K562 (cell line): ENCODE measurements around the gene ICAM1. TPM values are rescaled to one million over a fixed set of nuclear protein-coding genes. Genes with fewer than 3 reads are reported as not detected.

Source experiments
- ATAC-seq: fragments of 200-7000 bp; cut with Tn5 transposase; 3 replicates; pipeline ENCODE4 v1.9.1; 2020; ENCODE audit warnings: moderate library complexity
- BruUV-seq: library from RNA; stranded (reverse); fragments of 400-500 nt; replicated peaks from 2 replicates; lab custom pipeline; 2021; lab: Mats Ljungman, UMichigan
- CTCF ChIA-PET: fragments of 300-600 bp; formaldehyde crosslinking; extraction: SDS; loops from one replicate; lab custom pipeline; 2021; ENCODE audit warnings: low intra/inter-chr PET ratio; lab: Yijun Ruan, JAX
- POLR2A ChIA-PET: fragments of 300-600, 350-650 bp; sonication (Branson Sonifier 250); formaldehyde crosslinking; extraction: SDS; loops from one replicate; lab custom pipeline; 2021; ENCODE audit warnings: antibody characterized with exemption, inconsistent platforms; lab: Yijun Ruan, JAX
- DNase-seq, 4 experiments: peaks; one replicate each; pipeline versions ENCODE4 v3.0.0 to v3.0.0-alpha.2; 2011 to 2018; ENCODE audit warnings: low spot score in 3 of 4, mixed read lengths in 3 of 4; ENCODE audit errors: extremely low read depth in 1 of 4
- FAIRE-seq: peaks from 2 replicates; lab custom pipeline; 2011; peaks lifted over from hg19 to GRCh38; lab: Jason Lieb, UNC
- H2AFZ ChIP-seq: 2 replicates; pipeline ENCODE4 v1.6.0; 2011; ENCODE audit warnings: low read depth, low read length, control low read depth, inconsistent platforms
- H3K27ac ChIP-seq: fragments of 200-600 bp; 3 replicates; pipeline ENCODE4 v1.8.0; 2011; ENCODE audit warnings: low read depth, mild to moderate bottlenecking, control low read depth, inconsistent platforms, low read length, moderate library complexity, mixed read lengths; ENCODE audit errors: extremely low read depth
- H3K27me3 ChIP-seq, 2 experiments: fragments of 300-600 bp in 1 of 2; 2 replicates in 1 of 2; 3 replicates in 1 of 2; pipeline versions ENCODE4 v1.6.0 to v1.8.0; 2011; ENCODE audit warnings: inconsistent platforms in 2 of 2, low read length in 2 of 2, mild to moderate bottlenecking in 1 of 2, mixed read lengths in 1 of 2, moderate library complexity in 1 of 2; ENCODE audit not compliant: control insufficient read depth in 2 of 2, insufficient read depth in 2 of 2
- H3K36me3 ChIP-seq: fragments of 300-600 bp; 3 replicates; pipeline ENCODE4 v1.8.0; 2011; ENCODE audit warnings: mild to moderate bottlenecking, low read length, inconsistent platforms; ENCODE audit not compliant: control insufficient read depth, insufficient read depth
- H3K4me1 ChIP-seq, 2 experiments: fragments of 200-600 bp in 1 of 2; replicated peaks in 1 of 2; 2 replicates in 1 of 2; 3 replicates in 1 of 2; pipeline versions ENCODE4 v1.5.1 to v1.8.0; 2011; ENCODE audit warnings: inconsistent platforms in 2 of 2, low read length in 2 of 2, mild to moderate bottlenecking in 1 of 2, mixed read lengths in 1 of 2, moderate library complexity in 1 of 2; ENCODE audit not compliant: control insufficient read depth in 2 of 2, insufficient read depth in 2 of 2
- H3K4me2 ChIP-seq: 2 replicates; pipeline ENCODE4 v1.6.1; 2011; ENCODE audit warnings: low read length, control low read depth, inconsistent platforms, mixed read lengths; ENCODE audit not compliant: insufficient read depth
- H3K4me3 ChIP-seq: fragments of 200-600 bp; sonication (generic), shearing (Covaris generic); 2 replicates; pipeline ENCODE4 v1.5.1; 2016; ENCODE audit warnings: control low read depth, inconsistent platforms
- H3K79me2 ChIP-seq: fragments of 200-600 bp; 3 replicates; pipeline ENCODE4 v1.8.0; 2011; ENCODE audit warnings: low read length, inconsistent platforms; ENCODE audit not compliant: control insufficient read depth, insufficient read depth
- H3K9ac ChIP-seq, 2 experiments: 2 replicates each; pipeline versions ENCODE4 v1.6.0 to v1.6.1; 2011; ENCODE audit warnings: low read depth in 2 of 2, low read length in 2 of 2, control low read depth in 1 of 2, inconsistent platforms in 1 of 2, mild to moderate bottlenecking in 1 of 2, mixed read lengths in 1 of 2; ENCODE audit not compliant: insufficient read depth in 1 of 2
- H3K9me1 ChIP-seq: one replicate; pipeline ENCODE4 v1.6.0; 2011; ENCODE audit warnings: inconsistent platforms, mild to moderate bottlenecking, low read length, moderate library complexity; ENCODE audit not compliant: control insufficient read depth, insufficient read depth
- H3K9me3 ChIP-seq: replicated peaks from 2 replicates; pipeline ENCODE4 v1.5.1; 2011; ENCODE audit warnings: low read depth, low read length, inconsistent platforms; ENCODE audit not compliant: control insufficient read depth, insufficient read depth
- H4K20me1 ChIP-seq: replicated peaks from 2 replicates; pipeline ENCODE4 v1.6.1; 2011; ENCODE audit warnings: low read length, inconsistent platforms, mixed read lengths; ENCODE audit not compliant: control insufficient read depth, insufficient read depth
- ETV1 ChIP-seq: fragments of 450-650 bp; conservative IDR thresholded peaks from 2 replicates; pipeline ENCODE4 v1.6.1; 2016; ENCODE audit warnings: missing genetic modification characterization, control low read depth, low read depth, missing compliant biosample characterization
- GATAD2A ChIP-seq: fragments of 450-650 bp; IDR thresholded peaks from 2 replicates; pipeline ENCODE4 v1.6.1; 2017
- HCFC1 ChIP-seq: IDR thresholded peaks from 2 replicates; pipeline ENCODE4 v1.6.1; 2012; ENCODE audit warnings: low read depth, low read length, improper control_type of control experiment
- HLTF ChIP-seq: fragments of 450-650 bp; IDR thresholded peaks from 2 replicates; pipeline ENCODE4 v1.6.1; 2016
- JUN ChIP-seq, 2 experiments: sonication (generic) in 1 of 2; formaldehyde crosslinking in 1 of 2; IDR thresholded peaks; 2 replicates each; pipeline versions ENCODE4 v1.6.1 to v1.8.0; 2012 to 2022; ENCODE audit warnings: borderline replicate concordance in 2 of 2, mild to moderate bottlenecking in 2 of 2, improper control_type of control experiment in 1 of 2, low read depth in 1 of 2, low read length in 1 of 2, missing genetic modification reagents in 1 of 2
- LARP7 ChIP-seq: fragments of 450-650 bp; IDR thresholded peaks from 2 replicates; pipeline ENCODE4 v1.6.1; 2016
- NBN ChIP-seq: fragments of 450-650 bp; IDR thresholded peaks from 2 replicates; pipeline ENCODE4 v1.6.1; 2016; ENCODE audit warnings: low read depth, mild to moderate bottlenecking
- SUPT5H ChIP-seq: fragments of 450-650 bp; IDR thresholded peaks from 2 replicates; pipeline ENCODE4 v1.6.1; 2016
- ZKSCAN8 ChIP-seq: fragments of 200-800 bp; sonication (Bioruptor generic); IDR thresholded peaks from 2 replicates; pipeline ENCODE4 v1.6.1; 2016; ENCODE audit warnings: missing genetic modification characterization, missing compliant biosample characterization
- ZNF212 ChIP-seq: fragments of 450-650 bp; formaldehyde crosslinking; IDR thresholded peaks from 2 replicates; pipeline ENCODE4 v1.4.0; 2020; ENCODE audit warnings: mild to moderate bottlenecking
- ZNF41 ChIP-seq: fragments of 250-450 bp; sonication (Bioruptor Pico); conservative IDR thresholded peaks from 2 replicates; pipeline ENCODE4 v1.4.0; 2020; ENCODE audit warnings: mild to moderate bottlenecking
- ZNF830 ChIP-seq: fragments of 250-450 bp; sonication (Bioruptor Pico); IDR thresholded peaks from 2 replicates; pipeline ENCODE4 v1.5.0; 2021; ENCODE audit warnings: mild to moderate bottlenecking
- WGBS: fragments of 100-300 bp; shearing (Covaris generic); methylation state at CpG from one replicate; pipeline ENCODE4 v1.1.6; 2016; ENCODE audit warnings: low coverage, mixed read lengths; ENCODE audit not compliant: insufficient coverage; ENCODE audit errors: missing lambda C conversion rate; 5-methylcytosine and 5-hydroxymethylcytosine counted together
- in situ Hi-C: fragments of 300-500 bp; cut with MboI; formaldehyde crosslinking; loops from 4 replicates; pipeline ENCODE4 v1.15.0; 2018; ENCODE audit warnings: inconsistent platforms, mixed read lengths
- intact Hi-C: fragments of 100-400 bp; cut with micrococcal nuclease; formaldehyde crosslinking; loops from 2 replicates; pipeline ENCODE4 v1.14.2; 2022
- polyA plus RNA-seq, 8 experiments: library from polyadenylated mRNA; depleted of rRNA in 4 of 8; stranded (reverse) in 5 of 8; unstranded in 3 of 8; fragments of >200 nt; fragmentation: Nextera tagmentation in 2 of 8; fragmentation: Illumina TruSeq in 1 of 8; extraction: Ambion mirVana in 2 of 8; extraction: Trizol in 1 of 8; gene quantifications; 2 replicates each; pipeline versions ENCODE4 v1.2.1 to v1.2.3, GENCODE V29; 2011 to 2014; ENCODE audit warnings: inconsistent platforms in 1 of 8, missing spikeins in 1 of 8
- total RNA-seq, 7 experiments: library from RNA; depleted of rRNA in 6 of 7; stranded (reverse); fragments of >200 nt in 6 of 7; fragmentation: Illumina TruSeq in 2 of 7; extraction: Trizol in 2 of 7; gene quantifications; 2 replicates each; pipeline versions ENCODE4 v1.2.1 to v1.2.3, GENCODE V29; 2011 to 2021; ENCODE audit warnings: low replicate concordance in 1 of 7
- TF ChIP-seq, protein P1 (sequence below): fragments of 250-450 bp; sonication (Bioruptor Pico); IDR thresholded peaks from 2 replicates; pipeline ENCODE4 v1.5.0; 2020; ENCODE audit warnings: mild to moderate bottlenecking, borderline replicate concordance
- TF ChIP-seq, protein P2 (sequence below): fragments of 250-450 bp; sonication (Bioruptor Pico); IDR thresholded peaks from 2 replicates; pipeline ENCODE4 v1.8.0; 2022; ENCODE audit warnings: inconsistent platforms, mild to moderate bottlenecking, moderate library complexity, borderline replicate concordance
- TF ChIP-seq, protein P3 (sequence below): IDR thresholded peaks from 2 replicates; pipeline ENCODE4 v1.6.1; 2011; ENCODE audit warnings: borderline replicate concordance, low read depth, mild to moderate bottlenecking, moderate library complexity, low read length; ENCODE audit not compliant: insufficient read depth, poor library complexity, severe bottlenecking

ICAM1 gene
- total and polyA plus RNA-seq, 9 of the 15 experiments (the other 6 are each of a cell fraction or from before 2014, with no cell fraction given) = 2.3 to 24.4 (median 13.4) TPM

DNA sequence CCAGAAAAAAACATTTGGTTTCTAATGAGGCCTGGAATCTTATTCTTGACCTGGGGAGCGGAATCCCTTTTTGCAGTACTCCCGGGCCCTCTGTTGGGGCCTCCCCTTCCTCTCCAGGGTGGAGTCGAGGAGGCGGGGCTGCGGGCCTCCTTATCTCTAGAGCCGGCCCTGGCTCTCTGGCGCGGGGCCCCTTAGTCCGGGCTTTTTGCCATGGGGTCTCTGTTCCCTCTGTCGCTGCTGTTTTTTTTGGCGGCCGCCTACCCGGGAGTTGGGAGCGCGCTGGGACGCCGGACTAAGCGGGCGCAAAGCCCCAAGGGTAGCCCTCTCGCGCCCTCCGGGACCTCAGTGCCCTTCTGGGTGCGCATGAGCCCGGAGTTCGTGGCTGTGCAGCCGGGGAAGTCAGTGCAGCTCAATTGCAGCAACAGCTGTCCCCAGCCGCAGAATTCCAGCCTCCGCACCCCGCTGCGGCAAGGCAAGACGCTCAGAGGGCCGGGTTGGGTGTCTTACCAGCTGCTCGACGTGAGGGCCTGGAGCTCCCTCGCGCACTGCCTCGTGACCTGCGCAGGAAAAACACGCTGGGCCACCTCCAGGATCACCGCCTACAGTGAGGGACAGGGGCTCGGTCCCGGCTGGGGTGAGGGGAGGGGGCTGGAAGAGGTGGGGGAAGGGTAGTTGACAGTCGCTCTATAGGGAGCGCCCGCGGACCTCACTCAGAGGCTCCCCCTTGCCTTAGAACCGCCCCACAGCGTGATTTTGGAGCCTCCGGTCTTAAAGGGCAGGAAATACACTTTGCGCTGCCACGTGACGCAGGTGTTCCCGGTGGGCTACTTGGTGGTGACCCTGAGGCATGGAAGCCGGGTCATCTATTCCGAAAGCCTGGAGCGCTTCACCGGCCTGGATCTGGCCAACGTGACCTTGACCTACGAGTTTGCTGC lies 16.1 kb downstream of the ICAM1 start, which contains the start of gene ICAM4:
Gene ICAM4, plus strand, starts transcription at position 153 of the 935 bp plus-strand sequence. Its CDS starts 58 bp downstream, at position 211.
- POLR2A ChIA-PET = interaction anchor here (0.6 to 6.2 kb wide), 14 partner anchors 10 to 102 kb away, joined by 3 to 74 read pairs (median 4); partner anchors contain the start of genes FDX2, ICAM1, RAVER1 and TYK2
- in situ Hi-C loops = no loop called here
- H3K4me3 ChIP-seq = peak within 1 kb of the TSS; percentile 79
- TF ChIP-seq GATAD2A (0 out of 2 replicates have a peak, but pooled peaks have one; percentile 27), ZKSCAN8 (CRISPR knock-in tag) (no peak), ZNF830 (0 out of 2 replicates have a peak, but pooled peaks have one; percentile 73), ZNF41 (CRISPR knock-in tag) (no peak), LARP7 (no peak), HLTF (peak; percentile 62; the same call in 1 of the 2 replicates), NBN (no peak), ETV1 (tag) (no peak), SUPT5H (peak; percentile 62), JUN (IDR thresholded peaks at IDR 0.05; ENCODE audit: borderline replicate concordance, low read depth, low read length) (no peak), JUN (CRISPR knock-in tag; IDR thresholded peaks at IDR 0.05; ENCODE audit: borderline replicate concordance) (peak; percentile 26; the same call in 1 of the 2 replicates), HCFC1 (no peak), ZNF212 (CRISPR knock-in tag) (no peak)
- TF ChIP-seq, protein P1, sequence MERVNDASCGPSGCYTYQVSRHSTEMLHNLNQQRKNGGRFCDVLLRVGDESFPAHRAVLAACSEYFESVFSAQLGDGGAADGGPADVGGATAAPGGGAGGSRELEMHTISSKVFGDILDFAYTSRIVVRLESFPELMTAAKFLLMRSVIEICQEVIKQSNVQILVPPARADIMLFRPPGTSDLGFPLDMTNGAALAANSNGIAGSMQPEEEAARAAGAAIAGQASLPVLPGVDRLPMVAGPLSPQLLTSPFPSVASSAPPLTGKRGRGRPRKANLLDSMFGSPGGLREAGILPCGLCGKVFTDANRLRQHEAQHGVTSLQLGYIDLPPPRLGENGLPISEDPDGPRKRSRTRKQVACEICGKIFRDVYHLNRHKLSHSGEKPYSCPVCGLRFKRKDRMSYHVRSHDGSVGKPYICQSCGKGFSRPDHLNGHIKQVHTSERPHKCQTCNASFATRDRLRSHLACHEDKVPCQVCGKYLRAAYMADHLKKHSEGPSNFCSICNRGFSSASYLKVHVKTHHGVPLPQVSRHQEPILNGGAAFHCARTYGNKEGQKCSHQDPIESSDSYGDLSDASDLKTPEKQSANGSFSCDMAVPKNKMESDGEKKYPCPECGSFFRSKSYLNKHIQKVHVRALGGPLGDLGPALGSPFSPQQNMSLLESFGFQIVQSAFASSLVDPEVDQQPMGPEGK (CRISPR knock-in tag) = peak; percentile 49; the same call in 1 of the 2 replicates
- TF ChIP-seq, protein P2, sequence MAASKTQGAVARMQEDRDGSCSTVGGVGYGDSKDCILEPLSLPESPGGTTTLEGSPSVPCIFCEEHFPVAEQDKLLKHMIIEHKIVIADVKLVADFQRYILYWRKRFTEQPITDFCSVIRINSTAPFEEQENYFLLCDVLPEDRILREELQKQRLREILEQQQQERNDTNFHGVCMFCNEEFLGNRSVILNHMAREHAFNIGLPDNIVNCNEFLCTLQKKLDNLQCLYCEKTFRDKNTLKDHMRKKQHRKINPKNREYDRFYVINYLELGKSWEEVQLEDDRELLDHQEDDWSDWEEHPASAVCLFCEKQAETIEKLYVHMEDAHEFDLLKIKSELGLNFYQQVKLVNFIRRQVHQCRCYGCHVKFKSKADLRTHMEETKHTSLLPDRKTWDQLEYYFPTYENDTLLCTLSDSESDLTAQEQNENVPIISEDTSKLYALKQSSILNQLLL = no peak
- TF ChIP-seq, protein P3, sequence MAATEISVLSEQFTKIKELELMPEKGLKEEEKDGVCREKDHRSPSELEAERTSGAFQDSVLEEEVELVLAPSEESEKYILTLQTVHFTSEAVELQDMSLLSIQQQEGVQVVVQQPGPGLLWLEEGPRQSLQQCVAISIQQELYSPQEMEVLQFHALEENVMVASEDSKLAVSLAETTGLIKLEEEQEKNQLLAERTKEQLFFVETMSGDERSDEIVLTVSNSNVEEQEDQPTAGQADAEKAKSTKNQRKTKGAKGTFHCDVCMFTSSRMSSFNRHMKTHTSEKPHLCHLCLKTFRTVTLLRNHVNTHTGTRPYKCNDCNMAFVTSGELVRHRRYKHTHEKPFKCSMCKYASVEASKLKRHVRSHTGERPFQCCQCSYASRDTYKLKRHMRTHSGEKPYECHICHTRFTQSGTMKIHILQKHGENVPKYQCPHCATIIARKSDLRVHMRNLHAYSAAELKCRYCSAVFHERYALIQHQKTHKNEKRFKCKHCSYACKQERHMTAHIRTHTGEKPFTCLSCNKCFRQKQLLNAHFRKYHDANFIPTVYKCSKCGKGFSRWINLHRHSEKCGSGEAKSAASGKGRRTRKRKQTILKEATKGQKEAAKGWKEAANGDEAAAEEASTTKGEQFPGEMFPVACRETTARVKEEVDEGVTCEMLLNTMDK = no peak

More for the DNA sequence above, 16.1 kb downstream of the ICAM1 start, which contains the start of gene ICAM4:
- H3K4me2 ChIP-seq = peak within 1 kb of the TSS; percentile 99
- DNase-seq (peak; percentile 80 to 95 (median 84)), ATAC-seq (peak; percentile 65), FAIRE-seq (peak; percentile 67)
- BruUV-seq = no TSS peak
- no peaks in the 10 kb centered on the region for H4K20me1 ChIP-seq
- H3K27me3 ChIP-seq = no peaks in the 10 kb centered on the region
- peaks cover 30 to 85% of the 10 kb centered on the region in 2 experiments; a peak in 4 of 5 replicates for H3K4me1 ChIP-seq
- H3K9me3 ChIP-seq = no peaks in the 10 kb centered on the region
- H3K9me1 ChIP-seq = peaks cover 6% of the 10 kb centered on the region
- H3K9ac ChIP-seq = peak within 1 kb of the TSS; percentile 91 to 99
- H3K79me2 ChIP-seq = peaks cover 61% of the 10 kb centered on the region
- peak within 1 kb of the TSS; percentile 71 for H2AFZ ChIP-seq
- intact Hi-C loops = no loop called here
- CTCF ChIA-PET = interaction anchor here (2.5 kb wide), 1 partner anchor 102 kb away, joined by 14 read pairs; no protein-coding TSS in a partner anchor
- under 1% methylated on average over 47 of the region's 59 CpGs for WGBS
- peak within 1 kb of the TSS; percentile 96 for H3K27ac ChIP-seq
- peaks cover 41% of the 10 kb centered on the region for H3K36me3 ChIP-seq
